HG02678 (cell line): ENCODE results near the gene PEAR1.

Source experiments
- ATAC-seq: cut with Tn5 transposase; IDR thresholded peaks from one replicate; pipeline ENCODE4 v1.9.1; 2021; ENCODE audit warnings: mild to moderate bottlenecking, moderate library complexity; ENCODE audit not compliant: unreplicated experiment

Gene PEAR1

GRCh38 chr1:156881101-156881500, 12.4 kb upstream of the PEAR1 start:
- ATAC-seq = no peak

DNA sequence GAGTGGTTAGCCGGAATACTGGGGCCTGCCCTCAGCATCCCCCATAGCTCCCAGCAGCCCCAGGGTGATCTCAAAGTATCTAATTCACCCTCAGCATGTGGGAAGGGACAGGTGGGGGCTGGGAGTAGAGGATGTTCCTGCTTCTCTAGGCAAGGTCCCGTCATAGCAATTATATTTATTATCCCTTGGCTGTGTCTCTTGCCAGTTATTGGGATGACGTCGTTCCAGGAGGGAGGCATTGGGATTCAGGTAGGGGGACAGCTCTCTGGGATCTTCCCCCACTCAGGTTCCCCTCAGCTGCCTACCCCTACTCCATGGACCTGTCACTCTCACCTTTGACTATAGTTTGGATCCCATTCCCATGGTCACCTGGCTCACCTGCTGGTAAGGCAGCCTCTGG, 11.9 kb upstream of the PEAR1 start:
- no peak for ATAC-seq

DNA sequence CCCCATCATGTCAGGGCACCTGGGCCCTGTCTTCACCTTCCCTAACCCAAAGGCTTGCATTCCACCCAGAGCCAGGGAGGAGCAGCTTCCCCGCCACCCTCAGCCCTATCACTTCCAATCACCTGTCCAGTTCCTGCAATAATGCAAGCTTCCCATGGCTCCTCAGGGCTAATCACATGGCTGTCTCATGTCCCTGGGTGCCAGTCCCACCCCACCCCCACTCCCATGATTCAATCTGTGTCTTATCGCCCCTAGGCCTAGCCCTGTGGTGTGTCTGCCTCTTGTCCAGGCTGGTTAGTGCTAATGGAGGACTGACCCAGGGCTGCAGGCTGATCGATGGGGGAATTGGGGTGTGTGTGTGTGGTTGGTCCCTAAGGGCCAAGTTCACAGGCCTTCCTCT, 11.0 kb upstream of the PEAR1 start:
- no peak for ATAC-seq

GRCh38 chr1:156883919-156884318, 9.6 kb upstream of the PEAR1 start:
- ATAC-seq = no peak

GRCh38 chr1:156884560-156885184, 8.8 kb upstream of the PEAR1 start:
- ATAC-seq = no peak

DNA sequence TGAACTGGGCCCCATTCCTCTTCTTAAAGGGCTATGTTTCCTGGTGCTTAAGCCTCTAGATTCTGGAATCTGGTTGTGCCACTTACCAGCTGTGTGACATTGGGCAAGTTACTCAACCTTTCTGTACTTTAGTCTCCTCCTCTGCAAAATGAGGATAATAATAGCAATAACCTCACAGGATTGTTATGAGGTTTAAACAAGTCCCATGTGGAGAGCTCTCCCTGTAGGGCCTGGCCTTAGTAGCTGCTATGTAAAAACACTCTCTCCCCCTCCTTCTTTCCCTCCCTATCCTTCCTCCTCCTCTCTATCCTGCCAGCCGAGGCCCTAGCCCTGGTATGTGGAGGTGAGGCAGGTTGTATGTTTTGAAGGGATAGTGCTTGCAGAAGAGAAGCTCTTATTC, 8.2 kb upstream of the PEAR1 start:
- no peak for ATAC-seq

DNA sequence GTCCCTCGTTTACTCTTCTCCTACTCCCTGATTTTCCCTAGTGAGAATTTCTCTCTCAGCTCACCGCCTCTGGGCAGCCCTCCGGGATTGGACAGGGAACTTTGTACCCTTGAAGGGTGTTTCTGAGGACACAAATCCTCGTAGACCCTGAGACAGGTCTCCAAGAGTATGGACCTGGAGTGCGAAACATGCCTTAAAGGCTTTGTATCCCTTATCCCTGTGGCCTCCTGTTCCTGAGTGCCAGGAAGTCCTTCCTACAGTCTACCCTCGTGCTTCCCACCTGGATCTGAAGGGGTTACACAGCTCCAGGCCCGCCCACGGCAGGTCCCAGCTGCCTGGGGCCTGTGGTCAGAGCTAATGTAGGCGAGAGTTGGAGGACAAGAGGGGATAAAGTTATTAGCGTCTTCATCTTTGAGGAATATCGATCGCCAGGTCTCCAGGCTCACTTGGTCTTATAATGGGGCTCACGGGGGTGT, 7.6 kb upstream of the PEAR1 start:
- no peak for ATAC-seq

DNA sequence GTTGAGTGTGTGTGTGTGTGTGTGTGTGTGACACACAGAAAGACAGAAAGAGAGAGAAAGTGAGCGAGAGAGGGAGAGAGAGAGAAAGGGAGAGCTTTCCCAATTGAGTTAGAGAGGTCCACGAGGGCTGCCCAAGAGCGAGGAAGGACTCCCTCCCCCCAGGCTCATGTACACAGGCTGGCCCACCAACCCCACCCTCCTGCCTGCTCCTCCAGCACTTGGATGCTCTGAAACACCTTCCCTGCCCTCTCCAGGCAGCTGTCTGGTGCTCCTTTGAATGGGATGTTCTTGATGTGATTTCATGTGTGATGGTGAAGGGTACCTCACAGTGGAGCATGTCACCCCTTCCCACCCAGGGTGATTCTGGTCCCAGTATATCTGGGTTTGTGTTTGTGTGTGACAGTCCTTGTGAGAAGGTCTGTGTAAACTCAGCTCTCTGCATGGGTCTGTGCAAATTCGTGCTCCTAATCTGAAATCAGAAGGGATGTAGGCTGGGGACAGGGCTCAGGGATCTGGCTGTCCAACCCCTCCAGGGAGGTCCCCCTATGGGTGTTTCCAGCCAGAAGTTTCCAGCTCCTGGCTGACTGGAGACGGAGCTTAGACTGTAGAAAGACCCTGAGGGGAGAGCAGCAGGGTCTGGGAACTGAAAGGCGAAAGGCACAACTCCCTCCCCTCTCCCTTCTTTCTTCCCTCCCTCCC, 6.8 kb upstream of the PEAR1 start:
- no peak for ATAC-seq

DNA sequence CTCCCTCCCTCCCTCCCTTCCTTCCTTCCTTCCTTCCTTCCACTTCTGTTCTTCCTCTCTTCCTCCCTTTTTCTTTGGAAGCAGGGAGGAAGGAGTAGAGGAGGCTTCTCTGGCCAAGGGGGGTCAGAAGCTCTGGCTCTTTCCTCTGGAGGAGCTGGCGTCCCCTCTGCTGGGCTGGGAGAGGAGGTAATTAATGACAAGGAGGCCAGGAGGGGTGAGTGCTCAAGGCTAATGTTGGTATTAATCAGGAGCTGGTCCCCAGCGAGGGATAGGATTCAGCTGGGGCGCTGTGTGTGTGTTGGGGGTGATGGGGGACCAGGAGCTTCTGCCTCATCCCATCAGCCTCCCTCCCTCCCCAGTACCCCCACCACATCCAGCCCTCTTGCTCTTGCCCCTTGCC, 6.2 kb upstream of the PEAR1 start:
- no peak for ATAC-seq

GRCh38 chr1:156887734-156888133, 5.8 kb upstream of the PEAR1 start:
- no peak for ATAC-seq

DNA sequence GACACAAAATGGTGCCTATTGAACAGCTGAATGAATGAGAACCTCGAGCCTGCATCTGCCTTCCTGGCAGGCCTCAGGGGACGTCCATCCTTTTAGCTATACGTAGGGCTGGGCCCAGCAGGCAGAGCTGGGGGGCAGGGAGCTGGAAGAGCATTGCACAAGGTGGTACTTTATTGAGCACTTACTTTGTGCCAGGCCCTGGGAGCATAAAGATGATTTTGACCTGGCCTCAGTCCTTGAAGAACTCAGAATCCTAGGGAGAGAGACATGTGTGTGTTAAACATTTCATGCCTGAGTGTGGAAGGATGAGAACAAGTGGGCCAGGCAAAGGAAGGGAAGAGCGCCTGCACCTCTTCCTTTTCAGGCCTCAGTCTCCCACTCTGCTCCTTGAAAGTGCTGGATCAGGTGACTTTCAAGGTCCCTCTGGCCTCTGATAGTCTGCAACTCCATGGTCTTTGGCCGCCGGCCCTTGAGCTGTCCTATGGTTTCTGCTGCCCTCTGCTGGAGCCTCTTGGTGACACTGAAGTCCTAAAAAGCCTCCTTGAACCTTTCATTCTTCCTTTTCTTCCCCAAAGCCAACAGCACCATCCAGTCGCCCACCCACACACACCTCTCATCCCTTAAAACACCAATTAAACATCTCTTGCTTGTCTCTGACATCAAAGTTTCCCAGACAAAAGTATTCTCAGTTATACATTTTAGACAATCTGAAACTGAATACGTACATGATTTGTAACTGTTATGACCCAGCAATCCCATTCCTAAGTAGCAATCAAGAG, 3.5 kb upstream of the PEAR1 start:
- ATAC-seq = no peak

DNA sequence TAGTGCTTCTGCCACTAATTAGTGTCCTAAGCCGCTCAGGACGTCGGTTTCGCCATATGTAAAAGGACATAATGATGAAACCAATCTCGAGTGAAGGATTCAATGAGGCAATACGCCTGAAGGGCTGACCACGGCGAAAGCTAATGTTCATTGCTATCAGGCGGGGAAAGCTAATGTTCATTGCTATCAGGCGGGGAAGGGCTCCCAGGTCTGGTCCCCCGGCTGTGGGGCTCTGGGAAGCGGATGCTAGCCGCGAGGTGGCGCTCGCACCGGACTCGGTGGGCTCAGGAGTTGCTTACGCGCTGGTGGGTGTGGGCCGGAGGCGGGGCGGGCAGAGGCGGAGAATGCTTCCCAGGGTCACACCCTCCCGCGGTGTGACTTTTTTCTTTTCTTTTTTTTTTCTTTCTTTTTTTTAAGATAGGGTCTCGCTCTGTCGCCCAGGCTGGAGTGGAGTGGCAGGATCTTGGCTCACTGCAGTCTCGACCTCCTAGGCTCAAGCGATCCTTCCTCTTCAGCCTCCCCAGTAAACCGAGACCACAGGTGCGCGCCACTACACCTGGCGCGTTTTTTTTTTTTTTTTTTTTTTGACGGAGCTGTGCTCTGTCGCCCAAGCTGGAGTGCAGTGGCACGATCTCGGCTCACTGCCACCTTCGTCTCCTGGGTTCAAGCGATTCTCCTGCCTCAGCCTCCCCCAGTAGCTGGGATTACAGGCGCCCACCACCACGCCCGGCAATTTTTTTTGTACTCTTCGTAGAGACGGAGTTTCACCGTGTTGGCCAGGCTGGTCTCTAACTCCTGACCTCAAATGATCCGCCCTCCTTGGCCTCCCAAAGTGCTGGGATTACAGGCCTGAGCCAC, 1.1 kb upstream of the PEAR1 start:
- ATAC-seq = no peak

GRCh38 chr1:156894001-156894400, 483 bp downstream of the PEAR1 start:
- no peak for ATAC-seq

- no peak for ATAC-seq
Observed at GRCh38 chr1:156894711-156895454, 1.4 kb downstream of the PEAR1 start.

GRCh38 chr1:156895455-156895812, 1.9 kb downstream of the PEAR1 start:
- ATAC-seq = no peak

DNA sequence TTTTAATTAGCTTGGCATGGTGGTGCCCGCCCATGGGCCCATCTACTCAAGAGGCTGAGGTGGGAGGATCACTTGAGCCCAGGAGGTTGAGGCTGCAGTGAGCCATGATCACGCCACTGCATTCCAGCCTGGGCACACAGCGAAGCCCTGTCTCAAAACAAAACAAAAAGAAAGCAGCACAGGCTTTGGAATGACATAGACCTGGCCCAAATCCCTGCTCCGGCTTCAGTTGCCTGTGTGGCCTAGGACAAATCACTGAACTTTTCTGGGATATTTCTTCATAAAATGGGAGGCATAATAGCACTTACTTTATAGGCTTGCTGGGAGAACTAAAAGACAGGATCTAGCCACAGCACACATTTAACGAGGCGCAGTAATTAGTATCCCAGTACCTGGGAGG, 2.4 kb downstream of the PEAR1 start:
- no peak for ATAC-seq

DNA sequence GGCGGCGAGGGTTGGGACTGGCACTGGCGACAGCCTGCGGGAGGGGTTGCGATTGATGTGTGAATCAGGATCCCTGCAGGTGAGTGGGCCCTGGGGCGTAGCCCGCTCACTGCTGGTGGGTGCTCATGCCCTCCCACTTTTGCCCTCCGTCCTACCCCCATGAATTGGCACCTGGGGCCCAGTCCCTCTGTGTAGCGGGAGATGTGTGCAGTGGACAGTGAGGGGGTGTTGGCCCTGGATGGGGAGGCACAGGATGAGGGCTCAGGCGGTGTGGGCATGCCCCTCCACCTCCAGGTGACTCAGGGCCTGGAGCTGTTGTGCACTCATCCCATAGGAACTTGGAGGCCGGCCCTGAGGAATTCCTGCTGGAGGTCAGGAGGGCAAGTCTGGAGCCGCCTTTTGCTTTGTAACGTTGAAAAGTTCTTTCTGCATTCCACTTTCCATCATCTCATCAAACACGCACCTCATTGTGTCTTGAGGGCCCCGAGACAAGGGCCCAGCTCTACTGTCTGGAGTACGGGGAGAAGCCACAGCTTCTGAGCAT, 3.0 kb downstream of the PEAR1 start:
- no peak for ATAC-seq

DNA sequence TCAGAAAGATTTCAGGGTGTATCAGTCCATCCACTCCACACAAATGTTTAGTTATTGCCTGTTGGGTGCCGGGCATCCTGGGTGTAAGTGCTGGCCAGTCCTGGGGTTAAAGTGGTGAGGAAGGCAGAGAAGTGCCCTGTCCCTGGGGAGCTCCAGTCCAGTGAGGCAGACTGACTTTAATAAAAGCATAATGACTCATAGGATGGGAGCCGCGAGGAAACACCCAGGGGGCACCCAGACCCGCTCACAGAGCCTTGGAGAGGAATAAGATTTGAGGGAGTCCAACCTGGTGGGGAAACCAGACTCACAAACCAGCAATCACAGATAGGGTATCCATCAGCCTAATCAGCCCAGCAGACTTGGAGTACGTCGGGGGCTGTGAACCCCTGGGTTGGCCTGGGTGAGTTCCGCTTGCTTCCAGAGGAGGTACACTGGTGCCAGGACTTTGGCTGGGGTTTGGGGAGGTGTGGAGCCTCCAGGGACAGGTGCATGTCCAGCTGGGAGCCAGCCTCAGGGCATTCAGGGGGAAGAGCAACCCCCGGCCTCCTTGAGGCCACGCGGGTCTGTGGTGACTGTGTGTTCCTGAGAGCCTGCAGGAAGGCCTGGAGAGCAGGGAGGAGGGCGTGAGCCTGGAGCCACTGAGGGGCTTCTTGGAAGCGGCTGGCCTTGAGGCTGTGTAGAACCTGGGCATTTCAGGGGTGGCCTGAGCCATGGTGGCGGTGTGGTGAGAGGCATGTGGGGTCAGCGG, 3.7 kb downstream of the PEAR1 start:
- no peak for ATAC-seq

DNA sequence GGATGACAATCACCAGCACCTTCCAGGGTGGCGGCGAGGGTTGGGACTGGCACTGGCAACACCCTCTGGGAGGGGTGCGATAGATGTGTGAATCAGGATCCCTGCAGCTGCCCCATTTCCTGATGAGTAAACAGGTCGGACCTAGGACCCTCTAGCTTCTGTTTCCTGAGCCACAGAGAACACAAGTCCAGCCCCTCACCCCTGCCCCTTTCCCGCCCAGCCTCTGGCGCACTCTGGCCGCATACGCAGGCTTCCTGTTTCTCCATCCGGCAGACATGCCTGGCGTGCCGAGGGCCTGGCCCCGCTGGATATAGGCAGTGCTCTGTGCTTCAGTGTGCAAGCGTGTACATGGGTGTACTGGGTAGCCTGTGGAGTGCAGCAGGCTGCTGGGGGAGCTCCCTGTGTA, 4.6 kb downstream of the PEAR1 start:
- no peak for ATAC-seq
